Measurements from ENCODE around the gene CD2. TPM values are rescaled to one million over a fixed set of nuclear protein-coding genes. Genes with fewer than 3 reads are reported as not detected.
A peak's percentile ranks its signal among the peaks of the same experiment; 100 is the strongest.

The CD2 gene
- total RNA-seq, 2 donors from 2014 or later: 2.9 to 3.8 TPM

GRCh38 chr1:116768416-116769103 lies 14.3 kb downstream of the CD2 start:
- Histone ChIP-seq H3K27ac (no peak overlapping the region), H3K4me1 (no peaks in the 10 kb centered on the region), H3K9ac (ENCODE audit: low read depth in 2 of 2, low read length in 2 of 2) (no peak overlapping the region), H3K9me3 (no peaks in the 10 kb centered on the region), H3K27me3 (no peaks in the 10 kb centered on the region), H3K4me3 (no peak overlapping the region), H3K36me3 (no peaks in the 10 kb centered on the region)
- no peak for TF ChIP-seq CTCF (IDR thresholded peaks at IDR 0.05)
- DNase-seq: no peak
- intact Hi-C loops (cut with DNase I): loop anchor here (10.0 kb wide), 1 partner anchor 46 kb away; no protein-coding TSS in a partner anchor

- no peak overlapping the region for H3K9ac ChIP-seq (ENCODE audit: low read depth in 2 of 2, low read length in 2 of 2)
- intact Hi-C loops (cut with DNase I): loop anchor here (10.0 kb wide), 1 partner anchor 46 kb away; no protein-coding TSS in a partner anchor
- TF ChIP-seq CTCF (IDR thresholded peaks at IDR 0.05): no peak
- no peaks in the 10 kb centered on the region for H3K36me3 ChIP-seq
- no peak overlapping the region for H3K27ac ChIP-seq
- H3K27me3 ChIP-seq: no peaks in the 10 kb centered on the region
- H3K4me3 ChIP-seq: no peak overlapping the region
- no peak for DNase-seq
- H3K9me3 ChIP-seq: no peaks in the 10 kb centered on the region
- no peaks in the 10 kb centered on the region for H3K4me1 ChIP-seq
Measured at GRCh38 chr1:116769104-116769452, 14.8 kb downstream of the CD2 start.

- no peak overlapping the region for H3K27ac ChIP-seq
- H3K4me1 ChIP-seq: no peaks in the 10 kb centered on the region
- no peak for TF ChIP-seq CTCF (IDR thresholded peaks at IDR 0.05)
- no peak overlapping the region for H3K9ac ChIP-seq (ENCODE audit: low read depth in 2 of 2, low read length in 2 of 2)
- no peaks in the 10 kb centered on the region for H3K27me3 ChIP-seq
- no peak overlapping the region for H3K4me3 ChIP-seq
- no peak for DNase-seq
- intact Hi-C loops (cut with DNase I): loop anchor here (10.0 kb wide), 1 partner anchor 45 kb away; no protein-coding TSS in a partner anchor
- H3K9me3 ChIP-seq: no peaks in the 10 kb centered on the region
- H3K36me3 ChIP-seq: no peaks in the 10 kb centered on the region
Measured at GRCh38 chr1:116769561-116769977, 15.3 kb downstream of the CD2 start.

GRCh38 chr1:116769994-116770393 lies 15.8 kb downstream of the CD2 start:
- TF ChIP-seq CTCF (IDR thresholded peaks at IDR 0.05): no peak
- Histone ChIP-seq H3K9me3 (no peaks in the 10 kb centered on the region), H3K27me3 (no peaks in the 10 kb centered on the region), H3K4me1 (no peaks in the 10 kb centered on the region), H3K27ac (peak overlapping the region; percentile 18), H3K9ac (ENCODE audit: low read depth in 2 of 2, low read length in 2 of 2) (no peak overlapping the region), H3K36me3 (no peaks in the 10 kb centered on the region), H3K4me3 (no peak overlapping the region)
- intact Hi-C loops (cut with DNase I): loop anchor here (10.0 kb wide), 1 partner anchor 45 kb away; no protein-coding TSS in a partner anchor
- no peak for DNase-seq

- no peaks in the 10 kb centered on the region for H3K9me3 ChIP-seq
- no peak overlapping the region for H3K9ac ChIP-seq (ENCODE audit: low read depth in 2 of 2, low read length in 2 of 2)
- TF ChIP-seq CTCF (IDR thresholded peaks at IDR 0.05): no peak
- H3K4me3 ChIP-seq: no peak overlapping the region
- H3K27me3 ChIP-seq: no peaks in the 10 kb centered on the region
- no peak overlapping the region for H3K27ac ChIP-seq
- no peak for DNase-seq
- H3K36me3 ChIP-seq: no peaks in the 10 kb centered on the region
- intact Hi-C loops (cut with DNase I): no loop called here
- H3K4me1 ChIP-seq: no peaks in the 10 kb centered on the region
Measured at GRCh38 chr1:116770625-116771024, 16.4 kb downstream of the CD2 start.

All from colonic mucosa (tissue), 4 donors.